ENCODE results near the gene LEF1.
A peak's percentile ranks its signal among the peaks of the same experiment; 100 is the strongest.

GRCh38 chr4:108060164-108060563 is 108.6 kb downstream of the LEF1 start:
- TF ChIP-seq CTCF (IDR thresholded peaks at IDR 0.05) = peak; percentile 51
- no peak for TF ChIP-seq ZFX (IDR thresholded peaks at IDR 0.05; ENCODE audit: borderline replicate concordance)

Measured in 22Rv1 (cell line).